CD4-positive, alpha-beta T cell (primary cell): Measurements from ENCODE around the gene PIGU. TPM values are rescaled to one million over a fixed set of nuclear protein-coding genes. Genes with fewer than 3 reads are reported as not detected.

Experiments used
- ATAC-seq: fragments of 200-7000 bp; cut with Tn5 transposase; one replicate; pipeline ENCODE4 v1.10.0; 2022; ENCODE audit warnings: mild to moderate bottlenecking; ENCODE audit not compliant: poor library complexity
- CTCF ChIA-PET: fragments of 350-600 bp; sonication (Branson Sonifier 250); formaldehyde crosslinking; loops from one replicate; lab custom pipeline; 2021; ENCODE audit warnings: antibody characterized with exemption, inconsistent platforms; lab: Charles Lee
- POLR2A ChIA-PET: fragments of 350-600 bp; sonication (Branson Sonifier 250); formaldehyde crosslinking; loops from one replicate; lab custom pipeline; 2021; ENCODE audit warnings: antibody characterized with exemption, inconsistent platforms; lab: Charles Lee
- DNase-seq, 14 experiments: peaks; one replicate each; pipeline ENCODE4 v3.0.0-alpha.2; 2013 to 2020; ENCODE audit warnings: mixed read lengths in 2 of 14
- H3K27ac ChIP-seq, 2 donors: one replicate each; pipeline versions ENCODE4 v1.5.1 to v1.7.0; 2013; ENCODE audit warnings: low read length in 2 of 2, low read depth in 1 of 2, mild to moderate bottlenecking in 1 of 2
- H3K27me3 ChIP-seq, 2 experiments: 1 replicate in 1 of 2; 2 replicates in 1 of 2; pipeline versions ENCODE4 v1.6.1 to v1.7.0; 2013; ENCODE audit warnings: low read length in 2 of 2, control low read depth in 1 of 2, mild to moderate bottlenecking in 1 of 2, moderate library complexity in 1 of 2; ENCODE audit not compliant: insufficient read depth in 2 of 2, control insufficient read depth in 1 of 2
- H3K36me3 ChIP-seq: one replicate; pipeline ENCODE4 v1.6.1; 2013; ENCODE audit warnings: low read length, control low read depth; ENCODE audit not compliant: insufficient read depth
- H3K4me1 ChIP-seq: one replicate; pipeline ENCODE4 v1.6.1; 2013; ENCODE audit warnings: low read length, control low read depth; ENCODE audit not compliant: insufficient read depth
- H3K4me3 ChIP-seq: one replicate; pipeline ENCODE4 v1.5.1; 2013; ENCODE audit warnings: mild to moderate bottlenecking, low read length, moderate library complexity
- H3K9me3 ChIP-seq, 2 experiments: 1 replicate in 1 of 2; 2 replicates in 1 of 2; pipeline versions ENCODE4 v1.6.1 to v1.7.0; 2013; ENCODE audit warnings: low read length in 2 of 2, mild to moderate bottlenecking in 2 of 2, control low read depth in 1 of 2, moderate library complexity in 1 of 2; ENCODE audit not compliant: control insufficient read depth in 1 of 2, insufficient read depth in 1 of 2
- H3K27ac Mint-ChIP-seq: one replicate; pipeline ENCODE4 v1.8.0; 2020; ENCODE audit warnings: mixed read lengths
- H3K27me3 Mint-ChIP-seq: one replicate; pipeline ENCODE4 v1.8.0; 2021; ENCODE audit warnings: mixed read lengths
- H3K36me3 Mint-ChIP-seq: one replicate; pipeline ENCODE4 v1.8.0; 2021; ENCODE audit warnings: low read depth, mixed read lengths
- H3K4me1 Mint-ChIP-seq: one replicate; pipeline ENCODE4 v1.8.0; 2021; ENCODE audit warnings: low read depth, mixed read lengths
- H3K4me3 Mint-ChIP-seq: one replicate; pipeline ENCODE4 v1.8.0; 2020; ENCODE audit warnings: mild to moderate bottlenecking, mixed read lengths
- H3K9me3 Mint-ChIP-seq: one replicate; pipeline ENCODE4 v1.8.0; 2020; ENCODE audit warnings: mixed read lengths
- intact Hi-C, 2 experiments: fragments of 100-400 bp; cut with DNase I in 1 of 2; cut with micrococcal nuclease in 1 of 2; formaldehyde crosslinking; loops; one replicate each; pipeline versions ENCODE4 v1.15.1 to v1.9.0; 2023 to 2025; cut with DNase I, micrococcal nuclease
- total RNA-seq, 174 experiments: library from RNA in 2 of 174; stranded (reverse) in 2 of 174; gene quantifications; one replicate each; pipeline ENCODE4 v1.2.3 and lab custom pipeline; 2021 to 2026
- TF ChIP-seq, protein P1 (sequence below): fragments of 200-600 bp; IDR thresholded peaks from one replicate; pipeline ENCODE4 v1.8.0; 2022; ENCODE audit warnings: antibody characterized with exemption, mild to moderate bottlenecking

Gene PIGU
- total RNA-seq, 2 experiments from 2014 or later: 4.6 to 5.5 TPM

- no peak overlapping the region for H3K4me3 ChIP-seq
- peaks cover 20% of the 10 kb centered on the region for H3K36me3 ChIP-seq
- peaks cover 66% of the 10 kb centered on the region for H3K36me3 Mint-ChIP-seq
Measured at GRCh38 chr20:34577061-34577460, 99.8 kb downstream of the PIGU start.

DNA sequence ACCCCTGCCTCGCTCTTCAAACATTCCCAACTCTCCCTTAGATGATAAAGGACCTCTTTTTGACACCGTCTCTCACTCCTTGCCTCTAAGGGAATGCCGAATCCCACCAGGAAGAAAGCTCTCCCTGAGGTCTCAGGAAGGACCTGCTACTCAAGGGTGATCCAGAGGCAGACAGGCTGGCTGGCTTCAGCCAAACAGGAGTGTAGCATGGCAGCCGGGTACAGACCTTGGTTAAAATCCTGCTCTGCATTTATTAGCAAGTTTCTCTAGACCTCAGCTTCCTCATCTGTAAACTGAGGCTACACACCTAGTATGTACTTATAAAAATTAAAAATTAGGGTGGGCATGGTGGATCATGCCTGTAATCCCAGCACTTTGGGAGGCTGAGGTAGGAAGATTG, 101.1 kb downstream of the PIGU start:
- Mint-ChIP-seq H3K4me1 (peaks cover 18% of the 10 kb centered on the region), H3K27ac (no peak overlapping the region), H3K36me3 (peaks cover 64% of the 10 kb centered on the region), H3K27me3 (no peaks in the 10 kb centered on the region), H3K9me3 (no peaks in the 10 kb centered on the region), H3K4me3 (no peak overlapping the region)
- H3K27me3 ChIP-seq: no peaks in the 10 kb centered on the region
- DNase-seq (no peak), ATAC-seq (no peak)
- H3K27ac ChIP-seq: no peak overlapping the region
- no peak overlapping the region for H3K4me3 ChIP-seq
- peaks cover 12% of the 10 kb centered on the region for H3K4me1 ChIP-seq
- CTCF ChIA-PET: no interaction called here
- H3K36me3 ChIP-seq: peaks cover 27% of the 10 kb centered on the region
- intact Hi-C loops: no loop called here
- TF ChIP-seq, protein P1, sequence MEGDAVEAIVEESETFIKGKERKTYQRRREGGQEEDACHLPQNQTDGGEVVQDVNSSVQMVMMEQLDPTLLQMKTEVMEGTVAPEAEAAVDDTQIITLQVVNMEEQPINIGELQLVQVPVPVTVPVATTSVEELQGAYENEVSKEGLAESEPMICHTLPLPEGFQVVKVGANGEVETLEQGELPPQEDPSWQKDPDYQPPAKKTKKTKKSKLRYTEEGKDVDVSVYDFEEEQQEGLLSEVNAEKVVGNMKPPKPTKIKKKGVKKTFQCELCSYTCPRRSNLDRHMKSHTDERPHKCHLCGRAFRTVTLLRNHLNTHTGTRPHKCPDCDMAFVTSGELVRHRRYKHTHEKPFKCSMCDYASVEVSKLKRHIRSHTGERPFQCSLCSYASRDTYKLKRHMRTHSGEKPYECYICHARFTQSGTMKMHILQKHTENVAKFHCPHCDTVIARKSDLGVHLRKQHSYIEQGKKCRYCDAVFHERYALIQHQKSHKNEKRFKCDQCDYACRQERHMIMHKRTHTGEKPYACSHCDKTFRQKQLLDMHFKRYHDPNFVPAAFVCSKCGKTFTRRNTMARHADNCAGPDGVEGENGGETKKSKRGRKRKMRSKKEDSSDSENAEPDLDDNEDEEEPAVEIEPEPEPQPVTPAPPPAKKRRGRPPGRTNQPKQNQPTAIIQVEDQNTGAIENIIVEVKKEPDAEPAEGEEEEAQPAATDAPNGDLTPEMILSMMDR: no peak
- H3K9me3 ChIP-seq: no peaks in the 10 kb centered on the region
- POLR2A ChIA-PET: no interaction called here

More at GRCh38 chr20:34577061-34577460, 99.8 kb downstream of the PIGU start:
- Histone ChIP-seq H3K27ac (no peak overlapping the region), H3K4me1 (peaks cover 19% of the 10 kb centered on the region), H3K9me3 (no peaks in the 10 kb centered on the region), H3K27me3 (no peaks in the 10 kb centered on the region)
- TF ChIP-seq, protein P1: no peak
- DNase-seq (no peak), ATAC-seq (no peak)
- intact Hi-C loops: no loop called here
- H3K4me1 Mint-ChIP-seq: peaks cover 22% of the 10 kb centered on the region
- POLR2A ChIA-PET: interaction anchor here (0.8 kb wide), 1 partner anchor 25 kb away, joined by 3 read pairs; no protein-coding TSS in a partner anchor
- H3K9me3 Mint-ChIP-seq: no peaks in the 10 kb centered on the region
- H3K27me3 Mint-ChIP-seq: no peaks in the 10 kb centered on the region
- H3K4me3 Mint-ChIP-seq: no peak overlapping the region
- H3K27ac Mint-ChIP-seq: no peak overlapping the region
- CTCF ChIA-PET: no interaction called here

DNA sequence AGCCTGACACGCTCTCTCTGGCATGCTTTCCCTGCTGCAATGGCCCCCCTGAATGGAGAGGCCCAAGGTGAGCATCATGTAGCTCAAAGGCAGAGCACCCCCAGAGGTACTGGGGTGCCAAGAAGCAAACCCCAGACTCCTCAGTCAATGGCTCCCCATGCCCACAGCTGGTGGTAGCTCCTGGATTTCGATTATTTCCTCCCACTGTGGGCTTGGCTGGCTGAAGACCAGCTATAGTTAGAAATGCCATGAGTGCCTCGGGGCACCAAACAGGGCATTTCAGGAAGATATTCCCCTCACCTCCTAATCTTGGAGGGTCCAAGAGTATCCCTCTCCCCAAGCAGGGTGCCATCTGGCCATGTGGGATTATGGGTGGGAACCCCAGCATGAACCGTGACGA, 101.6 kb downstream of the PIGU start:
- H3K4me1 Mint-ChIP-seq: peaks cover 13% of the 10 kb centered on the region
- H3K27ac Mint-ChIP-seq: no peak overlapping the region
- ChIA-PET CTCF (no interaction called here), POLR2A (interaction anchor here (0.6 kb wide), 1 partner anchor 541 kb away, joined by 3 read pairs; no protein-coding TSS in a partner anchor)
- no peaks in the 10 kb centered on the region for H3K27me3 Mint-ChIP-seq
- no peak for ATAC-seq
- intact Hi-C loops: no loop called here
- H3K36me3 Mint-ChIP-seq: peaks cover 60% of the 10 kb centered on the region
- DNase-seq: no peak
- H3K4me1 ChIP-seq: peaks cover 7% of the 10 kb centered on the region
- H3K4me3 ChIP-seq: no peak overlapping the region
- no peaks in the 10 kb centered on the region for H3K9me3 Mint-ChIP-seq
- H3K9me3 ChIP-seq: no peaks in the 10 kb centered on the region
- H3K4me3 Mint-ChIP-seq: no peak overlapping the region
- peaks cover 26% of the 10 kb centered on the region for H3K36me3 ChIP-seq
- H3K27me3 ChIP-seq: no peaks in the 10 kb centered on the region
- no peak overlapping the region for H3K27ac ChIP-seq
- TF ChIP-seq, protein P1: no peak
